Measurements from ENCODE around the gene TTC34. TPM values are rescaled to one million over a fixed set of nuclear protein-coding genes. Genes with fewer than 3 reads are reported as not detected.

Gene TTC34
- total and polyA plus RNA-seq, 2 of the 13 experiments (the other 11 are each of a cell fraction or from before 2014, with no cell fraction given), result 0.07 to 0.11 TPM

GRCh38 chr1:2631136-2632050 lies 170.1 kb downstream of the TTC34 start (continued):
- TF ChIP-seq ZBED4 (CRISPR knock-in tag; IDR thresholded peaks at IDR 0.05; ENCODE audit: borderline replicate concordance) (no peak), MNT (IDR thresholded peaks at IDR 0.05) (no peak), PHF21A (CRISPR knock-in tag; IDR thresholded peaks at IDR 0.05) (peak; percentile 70), STAT5B (CRISPR knock-in tag; IDR thresholded peaks at IDR 0.05) (no peak), MTF2 (CRISPR knock-in tag; IDR thresholded peaks at IDR 0.05; ENCODE audit: borderline replicate concordance) (no peak), ZNF317 (CRISPR knock-in tag; IDR thresholded peaks at IDR 0.05) (no peak), ETS1 (CRISPR knock-in tag; IDR thresholded peaks at IDR 0.05) (no peak), AKAP8 (CRISPR knock-in tag; IDR thresholded peaks at IDR 0.05) (no peak), SMARCE1 (IDR thresholded peaks at IDR 0.05; ENCODE audit: borderline replicate concordance) (no peak), ZNF503 (CRISPR knock-in tag; IDR thresholded peaks at IDR 0.05) (no peak), ZNF280D (CRISPR knock-in tag; IDR thresholded peaks at IDR 0.05) (no peak), ZNF234 (CRISPR knock-in tag; conservative IDR thresholded peaks at IDR 0.05) (no peak), GZF1 (CRISPR knock-in tag; IDR thresholded peaks at IDR 0.05) (no peak), PHF8 (CRISPR knock-in tag; IDR thresholded peaks at IDR 0.05) (peak; percentile 15; the same call in 1 of the 2 replicates), SPEN (CRISPR knock-in tag; IDR thresholded peaks at IDR 0.05; ENCODE audit: low read depth) (no peak), MAFF (IDR thresholded peaks at IDR 0.05; ENCODE audit: low read depth, low read length) (no peak), MAFG (CRISPR knock-in tag; IDR thresholded peaks at IDR 0.05) (no peak), THAP11 (CRISPR knock-in tag; IDR thresholded peaks at IDR 0.05) (no peak)

Data from HepG2 (cell line).